Stimulated activated naive CD4-positive, alpha-beta T cell treated with Interleukin-2 at 50 U/mL for 16 hours (primary cell): Measurements from ENCODE around the gene ZNF730.
"Not testable (repeated sequence)": the region's sequence is repeated elsewhere in the genome, so short reads cannot be mapped to it uniquely, and the experiment has no call there.

ENCODE experiments used
- DNase-seq: peaks from one replicate; lab custom pipeline; 2025; lab: John Stamatoyannopoulos, UW

ZNF730 gene

GRCh38 chr19:23116802-23117571 lies at the start of gene ZNF730:
Gene ZNF730 (plus strand): TSS chr19:23117025. CDS start chr19:23117174, 149 bp downstream.
- peak; percentile 1 for DNase-seq

- no peak for DNase-seq
Observed at GRCh38 chr19:23070353-23071146, 46.3 kb upstream of the ZNF730 start.

- DNase-seq = no peak
Observed at GRCh38 chr19:23071147-23071511, 45.7 kb upstream of the ZNF730 start.

GRCh38 chr19:23075031-23075733 lies 41.6 kb upstream of the ZNF730 start:
- DNase-seq = no peak

GRCh38 chr19:23077776-23078175 lies 39.0 kb upstream of the ZNF730 start:
- DNase-seq = not testable (repeated sequence)

- DNase-seq = no peak
Observed at GRCh38 chr19:23093832-23094231, 23.0 kb upstream of the ZNF730 start.

- DNase-seq = no peak
Observed at GRCh38 chr19:23095418-23095817, 21.4 kb upstream of the ZNF730 start.

- DNase-seq = no peak
Observed at GRCh38 chr19:23098286-23098685, 18.5 kb upstream of the ZNF730 start.

GRCh38 chr19:23098988-23099387 lies 17.8 kb upstream of the ZNF730 start:
- no peak for DNase-seq

- DNase-seq = no peak
Observed at GRCh38 chr19:23099966-23100365, 16.9 kb upstream of the ZNF730 start.

- no peak for DNase-seq
Observed at GRCh38 chr19:23101241-23101640, 15.6 kb upstream of the ZNF730 start.

- DNase-seq = no peak
Observed at GRCh38 chr19:23118400-23118799, 1.6 kb downstream of the ZNF730 start.

GRCh38 chr19:23134211-23134610 lies 17.4 kb downstream of the ZNF730 start:
- not testable (repeated sequence) for DNase-seq

GRCh38 chr19:23145617-23146415 lies 29.0 kb downstream of the ZNF730 start:
- DNase-seq = no peak

- DNase-seq = no peak
Observed at GRCh38 chr19:23160766-23161165, 43.9 kb downstream of the ZNF730 start.

GRCh38 chr19:23168286-23168685 lies 51.5 kb downstream of the ZNF730 start:
- not testable (repeated sequence) for DNase-seq

- DNase-seq = no peak
Observed at GRCh38 chr19:23183251-23183650, 66.4 kb downstream of the ZNF730 start.

GRCh38 chr19:23190341-23190740 lies 73.5 kb downstream of the ZNF730 start:
- no peak for DNase-seq
